GM13976 (cell line): ENCODE measurements around the gene HCN3.

ENCODE experiments used
- DNase-seq: peaks from one replicate; pipeline ENCODE4 v3.0.0; 2012; ENCODE audit warnings: low spot score
- CTCF ChIP-seq: IDR thresholded peaks from 2 replicates; pipeline ENCODE4 v1.5.1; 2012; ENCODE audit warnings: borderline replicate concordance, mild to moderate bottlenecking; ENCODE audit not compliant: insufficient read depth; ENCODE audit errors: extremely low read depth, missing control alignments, control extremely low read depth
- in situ Hi-C: fragments of 300-500 bp; cut with MboI; formaldehyde crosslinking; loops from one replicate; pipeline ENCODE4 v1.12.0; 2022; ENCODE audit warnings: low sequenced_read_pairs, mixed read lengths, inconsistent platforms; ENCODE audit not compliant: unreplicated experiment

HCN3 gene

DNA sequence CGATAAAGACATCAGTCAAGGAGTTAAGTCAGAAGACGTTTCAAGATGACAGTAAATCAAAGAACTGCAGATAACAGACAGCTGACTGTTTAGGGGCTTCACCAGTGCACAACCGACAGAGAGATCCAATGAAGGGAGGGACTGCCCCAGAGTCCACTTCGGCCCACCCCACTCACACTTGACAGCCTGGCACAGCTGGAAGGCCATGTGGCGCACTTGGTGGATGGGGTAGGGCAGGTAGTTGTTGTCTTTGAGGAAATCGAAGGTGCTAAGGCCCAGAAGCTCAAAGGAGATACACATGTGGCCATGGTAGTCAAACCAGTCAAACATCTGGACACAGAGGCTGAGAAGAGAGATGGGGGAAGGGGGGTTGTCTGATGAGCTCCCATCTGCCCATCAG, 10.7 kb upstream of the HCN3 start:
- no peak for TF ChIP-seq CTCF
- no peak for DNase-seq
- in situ Hi-C loops = no loop called here

GRCh38 chr1:155267373-155267772, 9.9 kb upstream of the HCN3 start:
- in situ Hi-C loops = no loop called here
- TF ChIP-seq CTCF = no peak
- no peak for DNase-seq

GRCh38 chr1:155268630-155269029, 8.6 kb upstream of the HCN3 start:
- no peak for TF ChIP-seq CTCF
- in situ Hi-C loops = no loop called here
- DNase-seq = no peak

- in situ Hi-C loops = no loop called here
- DNase-seq = no peak
- TF ChIP-seq CTCF = no peak
Observed at GRCh38 chr1:155269381-155269780, 7.9 kb upstream of the HCN3 start.

DNA sequence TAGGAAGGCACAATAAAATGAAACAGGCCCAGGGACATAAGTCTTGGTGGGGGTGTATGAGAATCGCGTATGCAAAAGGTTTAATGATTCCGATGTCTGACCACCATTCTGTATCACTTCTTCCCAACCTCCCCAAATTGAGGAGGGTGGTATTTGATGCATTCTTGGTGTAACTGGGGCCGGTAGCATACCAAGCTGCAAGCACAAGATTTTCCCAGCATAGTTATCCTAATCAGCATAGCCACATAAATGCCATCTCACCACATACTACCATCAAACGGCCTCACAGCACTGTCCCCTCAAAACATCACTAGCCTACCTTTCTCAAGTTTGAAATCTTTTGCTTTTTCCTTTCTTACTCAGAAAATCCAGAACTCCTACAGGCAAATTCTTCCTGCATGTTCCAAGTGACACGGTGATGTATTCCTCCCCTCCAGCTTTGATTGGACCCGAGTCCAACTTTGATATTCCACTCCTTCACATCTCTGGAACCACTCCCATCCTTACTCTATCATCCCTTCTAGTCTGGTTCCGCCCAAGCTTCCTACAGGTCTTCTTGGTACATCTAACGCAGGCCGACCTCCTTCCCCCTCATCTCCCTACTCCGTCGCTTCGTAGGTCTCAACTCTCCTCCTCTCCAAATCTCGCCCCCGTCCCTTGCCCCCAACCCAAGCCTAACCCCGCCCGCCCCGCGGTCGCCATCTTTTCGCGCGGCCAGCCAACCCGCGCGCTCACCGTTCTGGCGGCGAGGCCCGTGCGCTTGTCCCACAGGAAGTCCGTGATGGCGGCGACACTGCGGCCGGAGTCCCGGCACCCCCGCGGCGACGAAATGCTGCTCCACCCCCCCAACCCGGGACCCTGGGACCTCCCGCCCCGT, 4.6 kb upstream of the HCN3 start:
- no peak for DNase-seq
- in situ Hi-C loops = no loop called here
- no peak for TF ChIP-seq CTCF

DNA sequence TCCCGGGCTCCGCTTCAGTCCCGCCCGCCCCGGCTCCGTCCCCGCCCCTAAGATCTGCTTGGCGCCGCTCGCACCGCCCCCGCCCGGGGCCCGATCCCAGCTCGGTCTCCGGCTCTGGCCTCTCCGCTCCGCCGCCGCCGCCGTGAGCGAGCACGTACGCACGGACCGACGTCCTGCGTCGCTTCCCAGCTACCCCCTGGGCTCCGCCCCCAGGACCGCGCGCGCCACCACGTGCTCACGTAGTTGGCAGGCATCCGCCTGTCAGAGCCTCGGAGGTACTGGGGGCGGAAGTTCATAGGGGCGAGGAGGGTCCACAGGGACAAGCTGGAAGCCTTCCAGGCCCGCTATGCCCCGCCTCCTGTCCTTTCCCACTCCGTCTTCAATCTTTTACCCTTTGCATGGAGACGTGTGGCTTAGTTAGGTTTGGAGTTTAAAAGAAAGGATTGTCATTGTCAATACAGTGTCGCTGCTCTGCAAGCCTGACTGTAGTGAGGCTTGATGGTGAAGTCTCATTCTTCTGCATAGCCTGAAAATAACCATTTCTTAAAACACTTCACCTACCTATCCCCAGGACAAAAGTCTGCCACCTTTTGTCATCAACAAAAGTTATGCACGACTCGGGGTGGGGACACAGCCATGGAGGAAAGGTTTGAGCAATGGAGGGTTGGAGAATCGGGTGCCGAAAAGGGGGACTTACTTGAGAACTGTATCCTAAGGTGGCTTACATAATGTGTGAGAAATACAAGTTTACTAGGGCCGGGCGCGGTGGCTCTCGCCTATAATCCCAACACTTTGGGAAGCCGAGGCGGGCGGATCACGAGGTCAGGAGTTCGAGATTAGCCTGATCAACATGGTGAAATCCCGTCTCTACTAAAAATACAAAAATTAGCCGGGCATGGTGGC, 3.7 kb upstream of the HCN3 start, which contains the start of gene CLK2:
CLK2 (minus strand) TSS at position 162 of the 903 bp plus-strand sequence. CDS start 2,527 bp downstream, outside the sequence.
- peak; percentile 98 for DNase-seq
- in situ Hi-C loops = no loop called here
- no peak for TF ChIP-seq CTCF
